HTR-8/SVneo (cell line): ENCODE data around the gene TNIK.
A peak's percentile ranks its signal among the peaks of the same experiment; 100 is the strongest.
"Not testable (repeated sequence)": the region's sequence is repeated elsewhere in the genome, so short reads cannot be mapped to it uniquely, and the experiment has no call there.

Experiments used
- DNase-seq: peaks from one replicate; pipeline ENCODE4 v3.0.0; 2011; ENCODE audit warnings: low spot score, mixed read lengths; ENCODE audit not compliant: insufficient read length
- FAIRE-seq: peaks from 2 replicates; lab custom pipeline; 2011; peaks lifted over from hg19 to GRCh38; lab: Jason Lieb, UNC

TNIK gene

DNA sequence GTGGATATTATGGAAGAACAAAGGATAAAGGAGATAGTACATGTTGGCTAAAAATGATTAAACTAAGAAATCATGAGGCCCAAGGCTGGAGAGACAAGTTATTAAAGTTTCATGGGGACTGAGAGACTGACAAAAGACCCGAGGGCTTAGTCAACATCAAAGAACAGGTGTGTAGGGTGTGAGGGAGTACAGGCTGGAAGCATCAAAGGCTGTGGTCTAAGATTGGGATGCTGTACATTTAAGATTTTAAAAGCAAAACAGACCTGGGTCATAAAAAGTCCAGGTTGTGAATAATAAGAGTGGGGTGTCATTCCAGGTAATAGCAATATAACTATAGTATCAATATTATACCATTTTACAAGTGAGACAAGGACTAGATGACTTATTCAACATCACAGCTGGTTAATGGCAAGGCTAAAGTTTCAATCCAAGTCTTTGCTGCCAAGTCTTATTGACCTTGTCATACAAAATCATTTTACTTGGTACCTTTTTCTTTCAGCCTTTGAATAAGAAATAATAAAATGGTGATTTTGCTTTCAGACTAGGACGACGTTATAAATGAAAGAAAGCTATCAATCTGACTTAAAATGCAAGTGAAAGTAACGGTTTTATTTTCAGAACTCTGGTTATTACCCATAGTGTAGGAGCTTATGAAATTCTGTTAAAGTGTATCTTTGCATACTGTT lies 211.6 kb downstream of the TNIK start:
- FAIRE-seq, result no peak
- no peak for DNase-seq

DNA sequence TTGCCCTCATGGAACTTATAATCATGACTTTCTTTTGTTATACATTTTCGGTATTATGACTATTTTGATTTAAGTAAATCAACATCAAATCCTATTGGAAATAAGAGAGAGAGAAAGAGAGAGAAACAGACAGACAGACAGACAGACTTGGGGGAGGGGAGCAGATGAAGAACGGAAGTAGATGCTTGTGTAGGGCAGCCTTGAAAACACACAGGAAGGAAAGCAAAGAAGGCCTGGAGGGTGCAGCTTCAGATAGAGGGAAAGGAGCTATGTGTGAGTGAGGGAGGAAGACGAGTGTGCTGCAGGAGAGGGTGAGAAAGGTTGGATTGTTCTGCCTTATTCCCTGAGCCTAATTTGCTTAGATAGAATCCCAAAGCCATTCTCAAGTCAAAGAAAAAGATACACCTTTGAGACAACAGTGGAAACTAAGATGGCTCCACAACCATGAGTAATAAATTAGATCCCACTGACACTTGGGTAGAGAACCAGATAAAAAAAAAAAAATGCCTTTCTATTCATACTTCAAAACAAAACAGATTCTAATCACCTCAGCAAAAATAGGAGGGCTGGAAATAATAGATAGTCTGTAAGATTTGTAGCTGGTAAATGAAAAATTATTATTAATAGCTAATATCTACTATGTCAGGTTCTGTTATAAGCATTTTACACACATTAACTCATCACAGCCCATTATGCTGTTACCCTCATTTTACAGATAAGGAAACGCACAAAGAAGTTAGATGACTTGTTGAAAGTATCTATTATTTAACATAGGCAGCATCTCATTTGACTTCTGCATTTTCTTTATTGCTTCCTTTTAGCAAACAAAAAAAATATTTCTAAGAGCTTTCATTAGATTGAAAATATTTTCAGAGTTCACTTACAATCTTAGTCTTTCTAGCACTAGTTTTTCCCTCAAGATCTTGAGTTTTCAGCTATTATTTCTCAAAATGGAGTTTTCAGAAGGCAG lies 214.1 kb downstream of the TNIK start:
- FAIRE-seq (no peak), DNase-seq (no peak)

DNA sequence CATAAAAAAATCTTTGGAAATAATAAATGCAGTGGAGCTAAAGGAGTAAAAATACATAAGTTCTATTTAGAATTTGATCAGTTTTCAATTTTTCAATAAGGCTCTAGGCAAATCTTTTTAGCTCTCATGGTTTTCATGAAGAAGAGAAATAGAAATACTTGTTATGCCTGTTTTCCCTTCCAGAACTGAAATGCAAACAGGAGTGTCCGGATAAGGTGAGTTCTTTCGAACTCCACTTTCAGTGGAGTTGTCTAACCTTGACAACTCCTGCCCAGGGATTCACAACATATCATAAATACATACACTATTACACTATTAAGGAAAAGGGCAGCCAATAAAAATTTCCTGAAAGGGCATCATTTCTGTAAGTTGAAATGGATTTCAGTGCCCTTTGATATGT lies 217.3 kb downstream of the TNIK start:
- no peak for FAIRE-seq
- DNase-seq, result no peak

DNA sequence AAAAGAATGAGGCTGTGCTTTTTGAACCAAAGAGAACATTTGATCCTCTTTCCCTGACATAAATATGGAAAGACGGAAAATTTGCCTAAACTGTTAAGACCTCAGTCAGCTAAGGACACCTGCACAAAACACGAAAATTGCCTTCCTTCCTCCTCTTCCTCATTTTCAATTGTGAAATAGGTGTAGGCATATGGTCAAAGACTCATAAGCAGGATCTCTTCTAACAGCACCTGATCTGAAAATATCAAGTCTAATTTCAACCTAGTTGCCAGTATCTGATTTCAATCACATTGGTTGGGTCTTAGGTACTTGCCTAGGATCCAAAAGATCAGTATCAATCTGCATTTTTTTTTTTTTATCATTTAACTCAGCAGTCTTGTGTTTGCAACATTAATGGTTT lies 218.0 kb downstream of the TNIK start:
- FAIRE-seq, result no peak
- no peak for DNase-seq

DNA sequence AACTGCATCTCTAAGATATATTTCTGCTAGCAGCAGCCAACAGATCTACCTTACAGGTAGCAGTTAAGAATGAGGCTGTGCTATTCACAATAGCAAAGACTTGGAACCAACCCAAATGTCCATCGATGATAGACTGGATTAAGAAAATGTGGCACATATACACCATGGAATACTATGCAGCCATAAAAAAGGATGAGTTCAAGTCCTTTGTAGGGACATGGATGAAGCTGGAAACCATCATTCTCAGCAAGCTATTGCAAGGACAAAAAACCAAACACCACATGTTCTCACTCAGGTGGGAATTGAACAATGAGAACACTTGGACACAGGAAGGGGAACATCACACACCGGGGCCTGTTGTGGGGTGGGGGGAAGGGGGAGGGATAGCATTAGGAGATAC lies 218.6 kb downstream of the TNIK start:
- FAIRE-seq, DNase-seq: not testable (repeated sequence)

DNA sequence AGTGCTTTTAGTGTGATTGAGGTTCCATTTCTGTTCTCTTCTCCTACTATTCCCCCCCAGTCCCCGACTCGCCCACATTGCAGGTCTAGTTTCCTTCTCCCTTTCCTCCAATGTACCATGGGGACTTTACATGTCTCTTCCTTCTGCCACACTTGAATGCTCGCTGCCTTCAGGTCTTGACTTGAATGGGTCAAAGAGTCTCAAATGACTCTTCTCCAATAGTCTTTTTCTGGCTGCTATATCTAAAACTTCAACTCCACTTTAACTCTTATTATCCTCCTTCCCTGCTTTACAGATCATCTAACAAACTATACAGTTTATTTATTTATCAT lies 219.7 kb downstream of the TNIK start:
- FAIRE-seq, result no peak
- no peak for DNase-seq

DNA sequence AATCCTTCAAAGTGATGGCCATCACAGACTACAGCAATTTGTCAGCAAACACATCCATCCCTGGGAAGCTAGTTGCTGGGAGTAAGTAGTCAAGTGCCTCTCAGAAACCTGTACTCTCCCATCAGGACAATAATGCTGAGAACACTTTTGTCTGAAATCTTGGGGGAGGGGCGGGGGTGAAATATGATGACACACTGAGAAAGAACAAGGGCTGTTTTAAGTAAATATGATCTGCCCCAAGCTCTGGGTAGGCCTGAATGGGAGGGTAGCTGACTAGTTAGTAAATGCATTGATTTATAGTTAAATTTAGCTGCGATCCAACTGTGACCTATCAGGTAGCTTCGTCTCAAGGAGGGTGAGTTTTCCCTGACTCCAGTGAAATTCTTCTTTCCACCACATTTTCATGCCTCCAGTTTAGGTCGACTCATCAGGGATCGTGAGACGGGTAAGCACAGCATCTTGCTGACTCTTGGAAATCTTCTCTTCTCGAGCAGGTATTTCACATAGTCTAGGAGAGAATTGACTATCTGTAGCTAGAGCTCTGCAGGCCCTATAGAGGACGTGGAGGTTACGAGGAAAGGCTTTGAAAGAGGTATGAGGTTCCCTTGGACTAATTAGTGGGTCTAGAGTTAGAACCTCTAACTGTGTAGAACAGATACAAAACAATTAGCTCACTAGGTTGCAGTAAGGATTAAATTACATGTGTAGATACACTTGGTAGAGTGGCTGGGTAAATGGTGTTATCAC lies 220.3 kb downstream of the TNIK start:
- DNase-seq (no peak), FAIRE-seq (no peak)

DNA sequence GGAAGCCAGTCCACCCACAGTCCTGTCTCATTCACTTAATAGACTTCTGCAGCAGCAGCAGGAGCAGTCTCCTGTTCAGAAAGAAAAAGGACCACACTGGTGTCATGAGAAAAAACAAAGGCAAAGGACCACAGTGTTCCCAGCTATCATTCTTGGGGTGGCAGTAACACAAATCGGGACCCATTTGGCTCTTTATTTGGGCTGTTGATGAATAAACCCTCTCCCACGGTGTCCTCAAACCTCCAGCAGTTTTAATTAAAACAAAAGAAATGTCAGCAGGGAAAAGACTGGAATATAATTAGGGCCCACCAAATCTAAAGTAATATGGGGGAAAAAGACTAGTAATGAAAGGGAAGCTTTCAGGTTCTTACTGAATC lies 223.2 kb downstream of the TNIK start:
- FAIRE-seq (no peak), DNase-seq (no peak)

DNA sequence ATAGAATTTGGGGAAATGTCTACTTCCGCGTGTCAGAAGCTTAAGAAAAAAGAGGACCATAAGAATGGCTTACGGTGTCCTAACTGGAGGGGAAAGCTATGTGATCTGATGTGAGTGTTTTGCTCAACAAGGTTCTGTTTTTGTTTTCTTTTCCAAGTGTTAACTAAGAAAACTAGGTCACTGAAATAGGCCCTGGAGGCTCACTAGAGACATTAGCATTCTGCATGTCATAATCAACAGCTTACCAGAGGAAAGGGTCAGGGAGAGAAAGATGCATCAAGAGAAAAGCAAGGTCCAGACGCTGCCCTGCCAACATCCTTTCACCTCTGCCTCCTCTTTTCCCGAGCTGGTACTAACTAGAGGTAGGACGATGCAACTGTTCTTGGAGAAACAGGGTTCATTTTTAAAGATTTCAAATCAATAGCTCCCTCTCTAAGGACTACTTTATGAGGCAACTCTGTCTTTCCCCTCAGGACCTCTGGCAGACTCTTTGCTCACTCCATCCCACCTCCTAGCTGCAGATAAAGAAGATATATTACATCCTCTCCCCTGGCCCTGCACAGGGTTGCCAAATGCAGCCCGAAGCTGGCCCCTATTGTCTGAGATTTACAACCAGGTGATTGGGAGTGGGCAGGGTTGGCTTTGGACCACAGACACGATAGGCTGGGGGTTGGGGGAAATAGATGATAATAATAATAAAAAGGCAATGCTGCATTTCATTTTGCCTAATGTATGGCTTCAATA lies 223.8 kb downstream of the TNIK start:
- FAIRE-seq (no peak), DNase-seq (no peak)

DNA sequence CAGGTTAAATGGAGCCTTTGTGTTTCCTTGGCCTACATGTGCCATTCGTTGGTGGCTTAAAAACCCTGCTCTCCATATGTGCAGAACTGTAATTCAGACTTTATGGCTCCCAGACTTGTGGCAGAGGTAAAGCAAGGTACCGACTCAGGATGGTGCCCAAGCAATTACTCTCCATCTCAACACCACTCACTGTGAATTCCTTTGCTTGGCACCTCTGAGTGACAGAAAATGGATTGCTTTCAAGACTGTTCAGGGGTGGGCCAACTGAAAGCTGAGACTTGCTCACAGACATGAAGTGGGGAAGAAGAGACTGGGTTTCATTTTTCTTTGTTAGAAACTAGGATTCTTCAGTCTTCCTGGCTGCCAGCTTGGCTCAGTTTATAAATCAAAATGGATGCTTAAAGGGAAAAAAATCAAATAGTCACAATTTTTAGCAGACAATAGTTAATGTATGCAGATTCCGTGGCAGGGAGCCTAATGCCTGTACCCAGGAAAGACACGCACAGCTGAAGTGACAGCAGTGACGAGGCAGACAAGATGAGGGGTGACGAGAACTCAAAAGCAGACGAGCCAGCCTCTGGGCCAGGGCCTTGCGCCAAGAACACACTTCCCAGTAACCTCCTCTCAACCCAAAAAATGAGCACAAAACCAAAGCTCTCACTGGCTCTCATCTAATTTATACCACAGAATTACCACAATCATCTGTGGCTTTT lies 225.8 kb downstream of the TNIK start:
- FAIRE-seq, result no peak
- DNase-seq, result no peak

DNA sequence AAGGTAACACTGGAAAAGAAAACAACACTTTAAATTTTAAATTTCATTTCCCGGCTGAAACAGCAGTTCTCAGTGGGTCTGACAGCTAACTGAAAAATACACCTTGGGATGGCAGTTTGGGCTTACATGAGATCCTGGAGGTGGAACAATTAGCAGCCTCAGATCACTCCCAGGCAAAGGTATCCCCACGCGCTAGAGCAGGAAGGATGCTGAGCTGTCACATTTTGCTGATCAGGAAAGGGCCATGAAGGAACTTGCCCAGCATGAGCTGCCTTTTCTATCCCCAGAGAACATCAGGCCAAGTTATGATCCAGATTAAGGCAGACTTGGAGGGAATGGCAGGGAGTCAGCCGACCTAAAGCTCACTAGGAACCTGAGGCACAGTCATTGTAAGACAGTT lies 228.8 kb downstream of the TNIK start:
- FAIRE-seq, result no peak
- no peak for DNase-seq

DNA sequence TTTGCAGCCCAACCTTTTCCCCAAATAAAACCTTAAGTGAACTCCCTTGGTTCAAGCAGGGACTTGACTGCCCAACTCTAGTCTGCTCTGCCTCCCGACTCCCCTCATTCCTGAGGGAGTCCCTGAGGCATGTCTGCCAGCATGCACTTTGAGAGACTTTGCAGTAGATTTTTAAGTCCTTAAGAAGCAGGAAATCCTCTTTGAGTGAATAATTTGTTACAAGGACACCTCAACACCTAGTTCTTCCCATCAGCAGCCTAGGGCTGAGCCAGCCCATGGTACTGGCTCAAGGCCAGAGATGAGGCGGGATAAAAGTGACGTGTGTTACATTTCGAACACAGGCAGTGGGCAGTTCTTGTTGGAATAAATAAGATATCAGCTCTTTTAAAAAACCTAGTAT lies 229.3 kb downstream of the TNIK start:
- FAIRE-seq (no peak), DNase-seq (no peak)

DNA sequence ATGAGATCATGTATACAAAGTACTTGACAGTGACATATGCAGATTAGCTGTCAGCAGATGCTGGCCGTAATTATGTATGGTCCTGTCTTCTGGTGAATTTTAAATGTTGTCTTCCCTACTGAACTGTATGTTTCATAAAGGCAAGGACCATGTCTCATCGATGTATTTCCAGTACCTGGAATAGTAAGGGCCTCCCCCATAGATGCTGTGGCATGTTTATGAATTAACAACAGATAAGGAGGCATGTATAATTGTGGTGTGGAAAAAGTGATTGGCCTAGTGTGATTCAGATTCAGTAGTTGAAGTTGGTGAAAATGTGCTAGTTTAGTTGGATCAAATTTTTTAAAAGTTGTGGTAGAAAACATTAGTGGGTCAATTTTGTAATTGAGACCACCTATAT lies 231.0 kb downstream of the TNIK start:
- DNase-seq, result no peak
- FAIRE-seq, result no peak

DNA sequence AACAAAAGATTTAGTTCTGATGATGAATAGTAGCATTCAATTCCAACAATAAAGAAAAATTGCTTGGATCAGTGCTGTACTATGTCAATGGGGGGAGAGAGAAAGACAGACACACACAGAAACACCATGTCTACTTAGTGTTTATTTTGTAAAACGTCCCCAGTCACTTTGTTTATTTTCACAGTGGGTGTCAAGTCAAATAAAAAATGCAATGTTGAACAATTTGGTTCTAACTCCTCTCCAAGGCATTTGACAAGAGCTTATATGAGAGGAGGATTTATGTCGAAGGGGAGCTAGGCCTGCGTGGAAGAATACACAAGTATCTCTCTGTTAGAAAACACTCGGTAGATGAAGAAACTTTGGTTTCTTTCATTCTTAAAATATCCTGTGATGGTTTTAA lies 232.0 kb downstream of the TNIK start:
- DNase-seq (no peak), FAIRE-seq (no peak)

DNA sequence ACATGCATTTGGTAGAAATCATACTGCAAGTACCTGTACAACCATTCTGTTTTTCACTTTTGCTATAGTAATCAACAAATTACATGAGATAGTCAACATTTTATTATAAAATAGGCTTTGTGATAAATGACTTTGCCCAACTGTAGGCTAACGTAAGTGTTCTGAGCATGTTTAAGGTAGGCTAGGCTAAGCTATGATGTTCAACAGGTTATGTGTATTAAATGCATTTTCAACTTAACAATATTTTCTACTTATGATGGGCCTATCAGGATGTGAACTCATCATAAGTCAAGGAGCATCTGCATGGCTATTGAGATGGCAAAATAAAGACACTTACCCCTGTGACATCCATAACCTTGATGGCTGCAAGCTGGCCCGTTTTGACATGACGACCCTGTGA lies 232.4 kb downstream of the TNIK start:
- DNase-seq (no peak), FAIRE-seq (no peak)

DNA sequence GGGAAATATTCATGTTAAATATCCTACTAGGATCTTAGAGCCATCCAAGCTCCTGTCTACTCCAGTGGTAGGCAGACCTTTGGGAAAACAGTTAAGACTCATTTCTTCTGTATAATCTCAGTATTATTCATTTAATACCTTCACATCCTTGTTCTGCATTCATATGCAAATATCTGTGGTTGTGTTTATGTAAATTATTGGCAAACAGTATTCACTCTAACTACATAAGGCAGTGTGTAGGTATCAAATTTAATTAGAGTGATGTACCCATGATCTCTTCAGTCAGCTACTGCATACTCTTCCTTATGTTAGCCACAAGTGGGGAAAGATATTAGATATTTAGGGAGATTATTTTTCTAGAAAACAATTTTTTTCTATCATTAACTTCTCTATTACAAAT lies 232.8 kb downstream of the TNIK start:
- FAIRE-seq (no peak), DNase-seq (no peak)

DNA sequence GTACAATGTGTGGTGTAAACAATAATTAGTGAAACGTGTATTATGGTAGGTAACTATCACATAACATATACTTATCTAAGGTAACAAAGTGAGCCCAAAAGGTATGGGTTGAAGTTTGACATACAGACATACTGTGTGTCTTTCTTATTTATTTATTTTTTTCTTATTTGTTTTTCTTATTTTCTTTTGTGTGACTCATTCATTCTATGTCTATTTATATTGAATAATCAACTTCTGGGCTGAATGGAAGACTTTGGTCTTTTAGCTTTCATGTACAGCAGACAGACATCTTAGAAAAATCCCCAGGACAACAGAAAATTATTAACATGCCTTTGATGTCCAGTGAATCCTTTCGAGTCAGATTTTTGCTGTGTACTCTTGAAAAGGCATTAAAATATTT lies 233.4 kb downstream of the TNIK start:
- DNase-seq (no peak), FAIRE-seq (no peak)

DNA sequence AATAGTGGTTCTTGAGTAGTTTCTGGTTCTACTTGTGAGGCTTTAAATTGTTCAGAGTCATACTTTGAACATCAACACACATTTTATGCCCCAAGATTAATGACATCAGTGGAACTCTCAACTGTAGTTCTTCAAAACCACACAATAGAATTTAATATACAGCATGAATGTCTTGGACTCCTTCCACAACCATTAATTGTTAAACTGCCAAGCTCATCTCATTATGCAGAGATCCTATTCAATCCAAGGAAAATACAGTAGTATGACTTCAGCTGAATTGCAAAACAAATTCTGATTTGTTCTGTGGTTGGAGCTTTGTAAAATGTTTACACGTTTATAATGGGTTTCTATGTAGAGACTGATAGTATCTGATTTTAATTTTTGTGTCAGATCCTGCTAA lies 234.5 kb downstream of the TNIK start:
- FAIRE-seq (no peak), DNase-seq (no peak)

DNA sequence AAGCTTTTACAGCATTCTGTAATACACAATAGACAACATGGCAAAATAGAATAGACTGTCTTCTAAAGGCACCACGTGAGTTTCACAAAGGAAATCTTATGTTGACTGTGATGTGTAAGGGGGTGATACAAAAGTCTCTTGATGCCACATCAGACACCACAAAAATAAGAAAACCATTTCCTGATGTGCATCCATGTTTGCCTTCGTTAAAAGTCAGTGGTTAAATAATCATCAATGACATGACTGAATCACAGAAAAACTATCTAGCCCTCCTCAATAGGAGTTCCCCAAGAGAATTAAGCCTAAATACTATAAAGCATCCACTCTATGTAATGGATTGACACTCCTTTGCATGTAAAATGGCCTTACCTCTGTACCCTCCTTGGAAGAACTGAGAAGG lies 235.0 kb downstream of the TNIK start:
- DNase-seq (no peak), FAIRE-seq (peak; percentile 64)

DNA sequence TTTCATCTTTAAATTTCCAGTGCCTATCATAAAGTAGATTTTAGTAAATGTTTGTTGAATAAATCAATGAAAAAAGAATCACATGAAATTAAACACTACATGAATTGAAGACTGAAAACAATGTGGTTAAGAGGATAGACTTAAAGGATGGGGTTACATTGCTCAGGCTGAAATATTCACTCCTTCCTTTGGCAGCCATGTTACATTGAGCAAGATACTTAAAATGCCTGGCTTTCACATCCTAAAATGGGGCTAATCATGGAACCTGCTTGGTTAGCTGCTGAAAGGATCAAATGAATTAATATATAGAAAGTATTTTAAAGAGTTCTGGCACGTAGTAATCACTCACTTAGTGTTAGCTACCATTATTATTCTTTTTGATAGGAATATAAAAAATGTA lies 236.8 kb downstream of the TNIK start:
- FAIRE-seq, result no peak
- no peak for DNase-seq
